ENCODE results near the gene FGD6.
"Not testable (repeated sequence)": the region's sequence is repeated elsewhere in the genome, so short reads cannot be mapped to it uniquely, and the experiment has no call there.

The FGD6 gene

GRCh38 chr12:95217377-95218149 lies at the start of gene FGD6, which contains the start of gene VEZT:
TSS of gene FGD6 (minus strand) at chr12:95217467. CDS start at chr12:95217240, 227 bp downstream.
TSS of gene VEZT (plus strand) at chr12:95217807. CDS start at chr12:95217851, 44 bp downstream.
- DNase-seq: peak; percentile 99

- no peak for DNase-seq
Observed at GRCh38 chr12:95266254-95266653, 49.0 kb upstream of the FGD6 start.

- no peak for DNase-seq
Observed at GRCh38 chr12:95265765-95266164, 48.5 kb upstream of the FGD6 start.

- no peak for DNase-seq
Observed at GRCh38 chr12:95262808-95263207, 45.5 kb upstream of the FGD6 start.

GRCh38 chr12:95261109-95261508 lies 43.8 kb upstream of the FGD6 start:
- no peak for DNase-seq

- peak; percentile 34 for DNase-seq
Observed at GRCh38 chr12:95259368-95259767, 42.1 kb upstream of the FGD6 start.

- DNase-seq: no peak
Observed at GRCh38 chr12:95258803-95259202, 41.5 kb upstream of the FGD6 start.

- DNase-seq: no peak
Observed at GRCh38 chr12:95258151-95258550, 40.9 kb upstream of the FGD6 start.

- DNase-seq: no peak
Observed at GRCh38 chr12:95257541-95257940, 40.3 kb upstream of the FGD6 start.

- DNase-seq: no peak
Observed at GRCh38 chr12:95253386-95253785, 36.1 kb upstream of the FGD6 start.

GRCh38 chr12:95248604-95249360 lies 31.5 kb upstream of the FGD6 start:
- no peak for DNase-seq

- no peak for DNase-seq
Observed at GRCh38 chr12:95248095-95248494, 30.8 kb upstream of the FGD6 start.

- no peak for DNase-seq
Observed at GRCh38 chr12:95244350-95244749, 27.1 kb upstream of the FGD6 start.

- no peak for DNase-seq
Observed at GRCh38 chr12:95243497-95244183, 26.4 kb upstream of the FGD6 start.

- no peak for DNase-seq
Observed at GRCh38 chr12:95241761-95242506, 24.7 kb upstream of the FGD6 start.

- not testable (repeated sequence) for DNase-seq
Observed at GRCh38 chr12:95241138-95241537, 23.9 kb upstream of the FGD6 start.

GRCh38 chr12:95240556-95240955 lies 23.3 kb upstream of the FGD6 start:
- DNase-seq: no peak

GRCh38 chr12:95239835-95240234 lies 22.6 kb upstream of the FGD6 start:
- DNase-seq: not testable (repeated sequence)

GRCh38 chr12:95239216-95239615 lies 21.9 kb upstream of the FGD6 start:
- DNase-seq: no peak

- DNase-seq: no peak
Observed at GRCh38 chr12:95238150-95238549, 20.9 kb upstream of the FGD6 start.

- no peak for DNase-seq
Observed at GRCh38 chr12:95237315-95237714, 20.0 kb upstream of the FGD6 start.

- DNase-seq: not testable (repeated sequence)
Observed at GRCh38 chr12:95235621-95236020, 18.4 kb upstream of the FGD6 start.

GRCh38 chr12:95234187-95234586 lies 16.9 kb upstream of the FGD6 start:
- DNase-seq: not testable (repeated sequence)

All from NCI-H1105 treated with DMSO at 0.1 percent for 48 hours (cell line).